ENCODE data around the gene LGALS3. TPM values are rescaled to one million over a fixed set of nuclear protein-coding genes. Genes with fewer than 3 reads are reported as not detected.

LGALS3 gene
- total RNA-seq, 1 donor from 2014 or later: 17.1 TPM

DNA sequence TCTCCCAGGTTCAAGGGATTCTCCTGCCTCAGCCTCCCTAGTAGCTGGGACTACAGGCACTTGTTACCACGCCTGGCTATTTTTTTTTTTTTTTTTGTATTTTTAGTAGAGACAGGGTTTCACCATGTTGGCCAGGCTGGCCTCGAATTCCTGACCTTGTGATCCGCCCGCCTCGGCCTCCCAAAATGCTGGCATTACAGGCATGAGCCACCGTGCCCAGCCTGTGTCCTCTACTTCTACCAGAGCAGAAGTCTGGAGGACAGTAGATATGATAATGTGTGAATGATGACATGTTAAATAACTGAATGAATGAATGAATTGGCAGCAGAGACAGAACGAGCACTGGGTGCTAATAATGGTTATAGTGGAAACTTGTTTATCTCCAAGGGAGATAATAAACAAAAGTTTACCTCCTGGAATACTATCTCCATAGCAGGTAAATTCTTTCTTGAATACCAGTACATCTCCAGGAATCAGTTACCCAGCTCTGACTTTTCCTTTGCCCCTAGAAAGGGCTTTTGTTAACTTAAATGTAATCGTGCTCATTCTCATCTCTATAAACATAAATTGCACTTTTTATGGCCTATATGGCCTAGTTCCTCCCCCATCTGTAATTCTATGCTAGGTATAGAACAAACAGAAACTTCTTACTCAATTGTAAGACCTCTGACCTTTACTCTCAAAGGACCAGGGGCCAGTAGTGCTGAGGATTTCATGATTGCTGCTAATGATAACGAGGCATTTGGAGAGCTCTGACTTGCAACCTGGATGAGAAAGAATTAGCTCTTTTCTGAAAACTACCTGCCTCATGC is 7.2 kb upstream of the LGALS3 start:
- TF ChIP-seq, protein P1, sequence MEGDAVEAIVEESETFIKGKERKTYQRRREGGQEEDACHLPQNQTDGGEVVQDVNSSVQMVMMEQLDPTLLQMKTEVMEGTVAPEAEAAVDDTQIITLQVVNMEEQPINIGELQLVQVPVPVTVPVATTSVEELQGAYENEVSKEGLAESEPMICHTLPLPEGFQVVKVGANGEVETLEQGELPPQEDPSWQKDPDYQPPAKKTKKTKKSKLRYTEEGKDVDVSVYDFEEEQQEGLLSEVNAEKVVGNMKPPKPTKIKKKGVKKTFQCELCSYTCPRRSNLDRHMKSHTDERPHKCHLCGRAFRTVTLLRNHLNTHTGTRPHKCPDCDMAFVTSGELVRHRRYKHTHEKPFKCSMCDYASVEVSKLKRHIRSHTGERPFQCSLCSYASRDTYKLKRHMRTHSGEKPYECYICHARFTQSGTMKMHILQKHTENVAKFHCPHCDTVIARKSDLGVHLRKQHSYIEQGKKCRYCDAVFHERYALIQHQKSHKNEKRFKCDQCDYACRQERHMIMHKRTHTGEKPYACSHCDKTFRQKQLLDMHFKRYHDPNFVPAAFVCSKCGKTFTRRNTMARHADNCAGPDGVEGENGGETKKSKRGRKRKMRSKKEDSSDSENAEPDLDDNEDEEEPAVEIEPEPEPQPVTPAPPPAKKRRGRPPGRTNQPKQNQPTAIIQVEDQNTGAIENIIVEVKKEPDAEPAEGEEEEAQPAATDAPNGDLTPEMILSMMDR (IDR thresholded peaks at IDR 0.05; ENCODE audit: unreplicated experiment): no peak
- H3K4me1 Mint-ChIP-seq: peaks cover 70% of the 10 kb centered on the region
- H3K4me3 Mint-ChIP-seq: no peak overlapping the region
- H3K36me3 Mint-ChIP-seq: no peaks in the 10 kb centered on the region
- H3K27ac Mint-ChIP-seq: peak overlapping the region; percentile 98
- no peak for DNase-seq (ENCODE audit: low spot score in 2 of 2, unreplicated experiment in 2 of 2)
- peaks cover under 1% of the 10 kb centered on the region for H3K27me3 Mint-ChIP-seq (ENCODE audit: low read depth)
- no peaks in the 10 kb centered on the region for H3K9me3 Mint-ChIP-seq

DNA sequence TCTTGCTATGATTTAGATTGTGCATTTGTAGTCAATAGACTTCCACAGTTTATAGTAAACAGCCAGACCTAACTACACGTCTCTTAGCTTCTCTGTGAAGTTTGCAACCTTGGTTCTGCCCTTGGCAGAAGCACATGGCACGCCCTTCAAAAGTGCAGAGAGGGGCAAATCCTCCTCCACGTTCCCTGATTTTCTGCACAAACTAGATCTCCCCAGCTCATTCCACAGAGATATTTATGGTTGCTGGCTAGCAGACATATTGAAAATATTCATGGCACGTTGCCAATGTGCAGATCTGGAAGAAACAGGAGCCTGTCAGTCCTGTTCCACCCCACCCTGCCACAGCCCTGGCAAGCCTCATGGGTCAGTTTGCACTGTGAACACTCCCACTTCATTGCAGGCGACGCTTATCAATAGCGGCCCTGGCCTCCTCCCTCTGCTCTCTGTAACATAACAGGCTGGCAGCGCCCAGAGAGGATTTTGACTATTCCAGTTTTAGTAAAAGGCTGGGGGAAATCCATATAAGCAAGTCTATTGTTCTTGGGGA is 6.5 kb upstream of the LGALS3 start:
- Mint-ChIP-seq H3K4me1 (peaks cover 72% of the 10 kb centered on the region), H3K27ac (peak overlapping the region; percentile 98), H3K36me3 (no peaks in the 10 kb centered on the region), H3K9me3 (no peaks in the 10 kb centered on the region), H3K27me3 (ENCODE audit: low read depth) (peaks cover 2% of the 10 kb centered on the region), H3K4me3 (peak overlapping the region; percentile 9)
- TF ChIP-seq, protein P1 (IDR thresholded peaks at IDR 0.05; ENCODE audit: unreplicated experiment): no peak
- peak; percentile 43 to 60 for DNase-seq (ENCODE audit: low spot score in 2 of 2, unreplicated experiment in 2 of 2)

DNA sequence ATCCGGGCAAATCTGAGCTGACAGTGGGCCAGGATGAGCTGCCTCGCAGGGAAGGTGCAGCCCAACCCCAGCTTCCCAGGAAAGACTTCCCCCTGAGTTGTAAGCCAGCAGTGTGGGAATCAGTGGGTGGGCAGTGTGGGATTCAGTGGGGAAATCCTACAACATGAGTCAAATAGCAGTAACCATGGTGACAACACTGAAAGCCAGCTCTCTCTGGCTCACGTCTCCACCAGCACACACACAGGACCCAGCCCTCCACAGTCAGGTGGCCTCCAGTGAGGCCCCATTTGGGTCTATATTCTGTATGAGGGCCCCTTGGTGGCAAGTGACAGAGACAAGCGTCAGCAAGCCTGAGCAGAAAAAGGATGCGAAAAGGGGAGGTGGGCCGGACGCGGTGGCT is 6.0 kb upstream of the LGALS3 start:
- H3K27ac Mint-ChIP-seq: peak overlapping the region; percentile 98
- peaks cover 2% of the 10 kb centered on the region for H3K27me3 Mint-ChIP-seq (ENCODE audit: low read depth)
- no peaks in the 10 kb centered on the region for H3K36me3 Mint-ChIP-seq
- H3K4me3 Mint-ChIP-seq: peak overlapping the region; percentile 9
- DNase-seq (ENCODE audit: low spot score in 2 of 2, unreplicated experiment in 2 of 2): no peak
- no peaks in the 10 kb centered on the region for H3K9me3 Mint-ChIP-seq
- peaks cover 72% of the 10 kb centered on the region for H3K4me1 Mint-ChIP-seq
- TF ChIP-seq, protein P1 (IDR thresholded peaks at IDR 0.05; ENCODE audit: unreplicated experiment): no peak

DNA sequence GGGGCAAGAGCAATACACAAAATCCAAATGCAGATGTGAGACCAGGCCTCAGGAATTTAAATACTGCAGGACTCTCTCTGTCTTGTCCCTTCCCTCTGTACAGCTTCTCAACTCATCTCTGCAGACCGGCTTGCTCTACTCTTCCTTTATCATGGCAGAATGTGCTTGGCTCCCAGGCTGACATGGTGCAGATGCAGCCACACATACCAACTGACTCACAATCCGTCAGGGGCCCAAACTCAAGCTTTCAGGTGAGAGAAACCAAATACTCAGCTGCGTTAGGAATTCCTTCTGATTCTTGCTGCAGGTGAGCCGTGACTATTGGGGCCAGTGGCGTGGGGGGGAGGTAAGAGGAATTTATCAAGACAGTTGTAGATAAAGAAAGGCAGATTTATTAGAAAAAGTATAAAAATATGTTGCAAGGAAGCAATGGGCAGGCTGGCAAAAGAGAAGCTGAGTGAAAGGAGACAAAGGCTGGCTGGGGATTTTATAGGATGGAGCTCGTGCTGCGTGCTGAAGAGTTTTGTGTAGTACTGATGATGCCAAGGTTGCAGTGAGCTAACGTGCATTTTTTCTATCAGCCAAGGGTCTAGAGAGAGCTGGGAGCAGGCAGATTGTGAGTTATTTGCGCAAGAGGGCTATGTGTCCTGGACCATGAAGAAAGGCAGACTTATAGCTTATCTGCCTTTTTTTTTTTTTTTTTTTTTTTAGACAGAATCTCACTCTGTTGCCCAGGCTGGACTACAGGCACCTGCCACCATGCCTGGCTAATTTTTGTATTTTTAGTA is 5.0 kb upstream of the LGALS3 start:
- peaks cover 7% of the 10 kb centered on the region for H3K27me3 Mint-ChIP-seq (ENCODE audit: low read depth)
- no peaks in the 10 kb centered on the region for H3K9me3 Mint-ChIP-seq
- TF ChIP-seq, protein P1 (IDR thresholded peaks at IDR 0.05; ENCODE audit: unreplicated experiment): no peak
- no peak for DNase-seq (ENCODE audit: low spot score in 2 of 2, unreplicated experiment in 2 of 2)
- H3K27ac Mint-ChIP-seq: peak overlapping the region; percentile 98
- no peak overlapping the region for H3K4me3 Mint-ChIP-seq
- H3K36me3 Mint-ChIP-seq: no peaks in the 10 kb centered on the region
- H3K4me1 Mint-ChIP-seq: peaks cover 63% of the 10 kb centered on the region

DNA sequence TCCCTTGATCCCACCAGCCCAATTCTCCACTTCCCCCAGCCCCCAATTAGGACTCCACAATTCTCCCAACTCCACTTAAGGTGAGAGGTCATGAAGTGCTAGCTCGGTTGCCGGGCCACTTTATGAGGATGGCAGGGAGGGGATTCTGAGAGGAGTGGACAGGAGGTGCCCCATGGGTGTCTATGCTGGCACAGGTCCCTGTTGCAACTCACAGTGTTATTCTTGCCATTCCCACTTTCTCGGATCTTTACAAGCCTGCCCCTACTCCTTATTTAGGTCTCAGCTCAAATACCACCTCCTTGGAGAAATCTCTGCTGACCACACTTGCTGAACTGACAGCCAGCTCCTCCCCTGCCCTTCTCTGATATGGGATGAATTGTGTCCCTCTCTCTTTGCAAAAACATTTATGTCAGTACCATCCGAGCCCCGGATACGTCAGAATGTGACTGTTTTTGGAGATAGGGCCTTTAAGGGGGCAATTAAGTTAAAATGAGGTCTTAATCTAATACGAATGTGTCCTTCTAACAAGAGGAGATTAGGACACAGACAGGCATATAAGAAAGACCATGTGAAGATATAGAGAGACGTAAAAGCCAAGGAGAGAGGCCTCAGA is 4.2 kb upstream of the LGALS3 start:
- Mint-ChIP-seq H3K27ac (no peak overlapping the region), H3K4me1 (peaks cover 55% of the 10 kb centered on the region), H3K9me3 (no peaks in the 10 kb centered on the region), H3K36me3 (no peaks in the 10 kb centered on the region), H3K27me3 (ENCODE audit: low read depth) (peaks cover 11% of the 10 kb centered on the region), H3K4me3 (no peak overlapping the region)
- TF ChIP-seq, protein P1 (IDR thresholded peaks at IDR 0.05; ENCODE audit: unreplicated experiment): no peak
- no peak for DNase-seq (ENCODE audit: low spot score in 2 of 2, unreplicated experiment in 2 of 2)
